GM21526 (cell line): ENCODE results near the gene MTHFD1.

Source experiments
- ATAC-seq: cut with Tn5 transposase; IDR thresholded peaks from one replicate; pipeline ENCODE4 v1.9.1; 2021; ENCODE audit warnings: moderate library complexity; ENCODE audit not compliant: unreplicated experiment, low FRiP score

MTHFD1 gene

GRCh38 chr14:64444984-64445845, 57.1 kb downstream of the MTHFD1 start:
- ATAC-seq: peak; percentile 84

- no peak for ATAC-seq
Measured at GRCh38 chr14:64447876-64448670, 59.9 kb downstream of the MTHFD1 start.

- ATAC-seq: no peak
Measured at GRCh38 chr14:64450255-64450654, 62.1 kb downstream of the MTHFD1 start.

- ATAC-seq: no peak
Measured at GRCh38 chr14:64454671-64455070, 66.5 kb downstream of the MTHFD1 start.

GRCh38 chr14:64459405-64460136, 71.4 kb downstream of the MTHFD1 start:
- no peak for ATAC-seq

- no peak for ATAC-seq
Measured at GRCh38 chr14:64461221-64461620, 73.1 kb downstream of the MTHFD1 start.

- ATAC-seq: no peak
Measured at GRCh38 chr14:64463195-64463594, 75.0 kb downstream of the MTHFD1 start.

- no peak for ATAC-seq
Measured at GRCh38 chr14:64463873-64464272, 75.7 kb downstream of the MTHFD1 start.

GRCh38 chr14:64464651-64465050, 76.5 kb downstream of the MTHFD1 start:
- ATAC-seq: no peak

- ATAC-seq: peak; percentile 51
Measured at GRCh38 chr14:64465191-64465822, 77.2 kb downstream of the MTHFD1 start, which contains the start of gene AKAP5. AKAP5 (plus strand) TSS chr14:64465499; CDS start chr14:64468395, 2,896 bp downstream.

GRCh38 chr14:64465831-64466554, 77.8 kb downstream of the MTHFD1 start:
- ATAC-seq: no peak

GRCh38 chr14:64467101-64467500, 78.9 kb downstream of the MTHFD1 start:
- ATAC-seq: no peak

GRCh38 chr14:64467566-64467965, 79.4 kb downstream of the MTHFD1 start:
- no peak for ATAC-seq

GRCh38 chr14:64468451-64468850, 80.3 kb downstream of the MTHFD1 start:
- no peak for ATAC-seq

GRCh38 chr14:64474041-64474440, 85.9 kb downstream of the MTHFD1 start:
- ATAC-seq: no peak

GRCh38 chr14:64474698-64475097, 86.5 kb downstream of the MTHFD1 start:
- no peak for ATAC-seq

GRCh38 chr14:64475585-64476273, 87.6 kb downstream of the MTHFD1 start:
- ATAC-seq: no peak

GRCh38 chr14:64476438-64476837, 88.3 kb downstream of the MTHFD1 start:
- no peak for ATAC-seq

GRCh38 chr14:64478634-64479250, 90.6 kb downstream of the MTHFD1 start:
- no peak for ATAC-seq
